Gastroesophageal sphincter (tissue), 3 donors: ENCODE data around the gene SORBS1.

ENCODE experiments used
- CTCF ChIP-seq, 4 experiments: fragments of 200-600 bp in 2 of 4; fragments of 450-650 bp in 2 of 4; sonication (generic) in 1 of 4; IDR thresholded peaks; one replicate each; pipeline ENCODE4 v1.5.1; 2017 to 2019; ENCODE audit warnings: antibody characterized with exemption in 4 of 4, mild to moderate bottlenecking in 2 of 4, moderate library complexity in 2 of 4
- POLR2A ChIP-seq, 2 donors: fragments of 450-650 bp; IDR thresholded peaks; one replicate each; pipeline ENCODE4 v1.6.1; 2017; ENCODE audit warnings: antibody characterized with exemption in 2 of 2, mild to moderate bottlenecking in 2 of 2, moderate library complexity in 1 of 2
- POLR2AphosphoS5 ChIP-seq: sonication (generic); formaldehyde crosslinking; IDR thresholded peaks from one replicate; pipeline ENCODE4 v1.6.1; 2017; ENCODE audit warnings: antibody characterized with exemption

GRCh38 chr10:95277614-95278013, 283.6 kb downstream of the SORBS1 start:
- TF ChIP-seq POLR2A (IDR thresholded peaks at IDR 0.05) = no peak
- no peak for TF ChIP-seq CTCF (IDR thresholded peaks at IDR 0.05)
- TF ChIP-seq POLR2AphosphoS5 = no peak
